Measurements from ENCODE around the gene SCLT1. TPM values are rescaled to one million over a fixed set of nuclear protein-coding genes. Genes with fewer than 3 reads are reported as not detected.

The SCLT1 gene
- total and polyA plus RNA-seq, 2 donors (not counting 1 experiment from before 2014, with no cell fraction given) = 3.5 to 27.2 TPM

DNA sequence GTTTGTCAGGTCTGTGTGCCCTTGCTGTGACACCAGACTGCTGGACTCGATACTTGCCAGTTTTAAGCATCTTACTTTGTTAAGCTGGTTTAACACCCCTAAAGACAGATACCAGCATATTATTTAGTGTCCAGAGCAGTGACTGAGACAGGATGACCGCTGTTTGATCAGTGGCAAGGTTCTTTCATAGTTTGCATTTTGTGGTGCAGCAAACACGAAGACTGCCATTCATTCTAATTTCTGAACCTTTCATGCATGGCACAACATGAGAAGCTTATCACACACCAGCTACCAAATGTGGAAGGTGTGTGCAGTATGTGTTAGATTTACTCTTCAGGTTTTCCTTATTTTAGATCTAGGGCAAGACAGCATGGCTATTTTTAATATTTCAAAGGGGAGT, 255.7 kb downstream of the SCLT1 start:
- no peak for ATAC-seq (ENCODE audit: low read depth)
- H3K4me3 ChIP-seq (ENCODE audit: control extremely low read depth in 1 of 5, extremely low read depth in 1 of 5, insufficient read depth in 1 of 5, low read depth in 2 of 5, low read length in 4 of 5) = no peak overlapping the region
- no peaks in the 10 kb centered on the region for H3K27me3 ChIP-seq (replicated peaks in 1 of 4; ENCODE audit: control extremely low read depth in 1 of 4, control insufficient read depth in 3 of 4, insufficient read depth in 4 of 4, low read length in 3 of 4)
- Mint-ChIP-seq H3K4me1 (peaks cover 36% of the 10 kb centered on the region), H3K27me3 (no peaks in the 10 kb centered on the region), H3K4me3 (no peak overlapping the region), H3K9me3 (ENCODE audit: insufficient read depth) (no peaks in the 10 kb centered on the region), H3K27ac (no peak overlapping the region)
- H3K4me2 ChIP-seq (replicated peaks; ENCODE audit: low read depth, low read length, poor library complexity, severe bottlenecking) = no peak overlapping the region
- no peaks in the 10 kb centered on the region for H3K9me3 ChIP-seq (ENCODE audit: control extremely low read depth in 1 of 3, control insufficient read depth in 2 of 3, insufficient read depth in 1 of 3, low read length in 2 of 3)
- peaks cover 92% of the 10 kb centered on the region for H4K20me1 ChIP-seq (ENCODE audit: control insufficient read depth, insufficient read depth, low read length, poor library complexity, severe bottlenecking)
- H3K79me2 ChIP-seq (ENCODE audit: control insufficient read depth, insufficient read depth, low read length) = peaks cover 97% of the 10 kb centered on the region
- DNase-seq = no peak
- WGBS (ENCODE audit: insufficient coverage) = 100% methylated on average over 1 of the region's 3 CpGs
- intact Hi-C loops (cut with micrococcal nuclease) = no loop called here
- CTCF ChIA-PET = interaction anchor here (0.8 kb wide), 1 partner anchor 25 kb away, joined by 3 read pairs; no protein-coding TSS in a partner anchor
- no peak for TF ChIP-seq EZH2 (IDR thresholded peaks at IDR 0.05; ENCODE audit: borderline replicate concordance, insufficient read depth, low read depth, low read length, poor library complexity, severe bottlenecking)
- TF ChIP-seq CTCF (IDR thresholded peaks at IDR 0.05) = no peak
- H2AFZ ChIP-seq (ENCODE audit: insufficient read depth, low read depth, low read length, poor library complexity, severe bottlenecking) = no peak overlapping the region
- no peak overlapping the region for H3K27ac ChIP-seq (ENCODE audit: low read length in 2 of 2)
- H3K4me1 ChIP-seq (ENCODE audit: control insufficient read depth in 2 of 2, insufficient read depth in 2 of 2, low read length in 2 of 2) = no peaks in the 10 kb centered on the region
- peaks cover 0 to 28% of the 10 kb centered on the region in 2 experiments for H3K36me3 ChIP-seq (replicated peaks in 1 of 2; ENCODE audit: control extremely low read depth in 1 of 2, control insufficient read depth in 1 of 2, extremely low read depth in 1 of 2, insufficient read depth in 2 of 2, low read length in 1 of 2)
- POLR2A ChIA-PET = no interaction called here
- H3K9ac ChIP-seq (ENCODE audit: low read length) = no peak overlapping the region

DNA sequence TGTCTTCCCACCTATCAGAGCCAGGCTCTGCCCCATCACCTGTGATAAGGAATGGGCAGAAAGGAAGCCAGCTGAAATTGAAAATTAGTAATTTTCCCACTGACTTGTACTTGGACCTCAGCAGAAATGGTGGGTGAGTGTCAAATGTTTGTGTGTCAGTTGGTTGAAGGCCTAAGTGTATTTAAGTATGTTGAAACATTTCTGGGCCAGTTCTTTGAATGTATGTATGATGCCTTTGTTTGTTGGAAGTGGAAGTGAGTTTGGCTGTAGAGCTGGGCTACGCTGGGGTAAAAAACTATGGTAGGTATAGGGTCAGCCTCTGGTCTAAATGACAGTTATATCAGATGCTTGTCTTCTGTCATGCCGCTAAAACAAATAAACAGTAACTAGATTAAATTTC, 256.1 kb downstream of the SCLT1 start:
- ATAC-seq (ENCODE audit: low read depth) (no peak), DNase-seq (no peak)
- Histone ChIP-seq H3K4me3 (ENCODE audit: control extremely low read depth in 1 of 5, extremely low read depth in 1 of 5, insufficient read depth in 1 of 5, low read depth in 2 of 5, low read length in 4 of 5) (no peak overlapping the region), H2AFZ (ENCODE audit: insufficient read depth, low read depth, low read length, poor library complexity, severe bottlenecking) (no peak overlapping the region), H3K27me3 (replicated peaks in 1 of 4; ENCODE audit: control extremely low read depth in 1 of 4, control insufficient read depth in 3 of 4, insufficient read depth in 4 of 4, low read length in 3 of 4) (no peaks in the 10 kb centered on the region), H3K4me1 (ENCODE audit: control insufficient read depth in 2 of 2, insufficient read depth in 2 of 2, low read length in 2 of 2) (peaks cover 0 to 3% of the 10 kb centered on the region in 2 donors), H3K4me2 (replicated peaks; ENCODE audit: low read depth, low read length, poor library complexity, severe bottlenecking) (no peak overlapping the region), H3K9me3 (ENCODE audit: control extremely low read depth in 1 of 3, control insufficient read depth in 2 of 3, insufficient read depth in 1 of 3, low read length in 2 of 3) (no peaks in the 10 kb centered on the region), H3K27ac (ENCODE audit: low read length in 2 of 2) (no peak overlapping the region), H3K36me3 (replicated peaks in 1 of 2; ENCODE audit: control extremely low read depth in 1 of 2, control insufficient read depth in 1 of 2, extremely low read depth in 1 of 2, insufficient read depth in 2 of 2, low read length in 1 of 2) (peaks cover 0 to 25% of the 10 kb centered on the region in 2 experiments), H3K79me2 (ENCODE audit: control insufficient read depth, insufficient read depth, low read length) (peaks cover 97% of the 10 kb centered on the region), H3K9ac (ENCODE audit: low read length) (no peak overlapping the region), H4K20me1 (ENCODE audit: control insufficient read depth, insufficient read depth, low read length, poor library complexity, severe bottlenecking) (peaks cover 92% of the 10 kb centered on the region)
- Mint-ChIP-seq H3K4me3 (no peak overlapping the region), H3K27me3 (no peaks in the 10 kb centered on the region), H3K4me1 (peaks cover 39% of the 10 kb centered on the region), H3K9me3 (ENCODE audit: insufficient read depth) (no peaks in the 10 kb centered on the region), H3K27ac (no peak overlapping the region)
- intact Hi-C loops (cut with micrococcal nuclease) = no loop called here
- ChIA-PET CTCF (interaction anchor here (0.8 kb wide), 1 partner anchor 25 kb away, joined by 3 read pairs; no protein-coding TSS in a partner anchor), POLR2A (no interaction called here)
- WGBS (ENCODE audit: insufficient coverage) = no CpG with 5 or more reads among the region's 2 CpGs
- TF ChIP-seq CTCF (IDR thresholded peaks at IDR 0.05) (no peak), EZH2 (IDR thresholded peaks at IDR 0.05; ENCODE audit: borderline replicate concordance, insufficient read depth, low read depth, low read length, poor library complexity, severe bottlenecking) (no peak)

All from B cell (primary cell).